Measurements from ENCODE around the gene PRDM10.

DNA sequence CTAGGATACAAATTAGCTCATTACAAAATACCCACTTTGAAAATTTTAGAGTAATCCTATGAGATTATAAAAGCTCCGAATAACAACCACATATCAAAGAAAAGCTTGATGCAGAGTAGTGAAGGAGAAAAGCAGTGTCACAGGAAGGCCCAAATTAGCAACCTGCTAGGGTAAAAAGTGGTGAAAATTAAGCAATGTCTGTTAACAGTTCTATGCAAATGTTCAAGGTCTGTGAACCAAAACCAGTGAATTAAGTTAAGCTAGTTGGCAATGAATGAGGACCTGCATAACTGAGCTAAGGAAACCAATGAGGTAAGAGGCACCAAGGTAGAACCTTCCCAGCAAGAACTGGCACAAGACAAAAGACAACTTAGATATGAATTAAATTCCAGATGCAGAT is 29.6 kb downstream of the PRDM10 start:
- TF ChIP-seq, protein P1, sequence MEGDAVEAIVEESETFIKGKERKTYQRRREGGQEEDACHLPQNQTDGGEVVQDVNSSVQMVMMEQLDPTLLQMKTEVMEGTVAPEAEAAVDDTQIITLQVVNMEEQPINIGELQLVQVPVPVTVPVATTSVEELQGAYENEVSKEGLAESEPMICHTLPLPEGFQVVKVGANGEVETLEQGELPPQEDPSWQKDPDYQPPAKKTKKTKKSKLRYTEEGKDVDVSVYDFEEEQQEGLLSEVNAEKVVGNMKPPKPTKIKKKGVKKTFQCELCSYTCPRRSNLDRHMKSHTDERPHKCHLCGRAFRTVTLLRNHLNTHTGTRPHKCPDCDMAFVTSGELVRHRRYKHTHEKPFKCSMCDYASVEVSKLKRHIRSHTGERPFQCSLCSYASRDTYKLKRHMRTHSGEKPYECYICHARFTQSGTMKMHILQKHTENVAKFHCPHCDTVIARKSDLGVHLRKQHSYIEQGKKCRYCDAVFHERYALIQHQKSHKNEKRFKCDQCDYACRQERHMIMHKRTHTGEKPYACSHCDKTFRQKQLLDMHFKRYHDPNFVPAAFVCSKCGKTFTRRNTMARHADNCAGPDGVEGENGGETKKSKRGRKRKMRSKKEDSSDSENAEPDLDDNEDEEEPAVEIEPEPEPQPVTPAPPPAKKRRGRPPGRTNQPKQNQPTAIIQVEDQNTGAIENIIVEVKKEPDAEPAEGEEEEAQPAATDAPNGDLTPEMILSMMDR (IDR thresholded peaks at IDR 0.05; ENCODE audit: borderline replicate concordance, extremely low read depth, low read length, poor library complexity, severe bottlenecking) = no peak
- TF ChIP-seq EZH2 (IDR thresholded peaks at IDR 0.05; ENCODE audit: borderline replicate concordance, low read depth, low read length, severe bottlenecking) = no peak
